KOPT-K1 (cell line): ENCODE data around the gene PDS5B.
"Not testable (repeated sequence)": the region's sequence is repeated elsewhere in the genome, so short reads cannot be mapped to it uniquely, and the experiment has no call there.

ENCODE experiments used
- H3K27ac ChIP-seq: fragments of 200-600 bp; sonication (generic); 2 replicates; pipeline ENCODE4 v1.5.1; 2016; ENCODE audit warnings: antibody characterized with exemption, mild to moderate bottlenecking, low read depth, low read length; ENCODE audit not compliant: poor library complexity, severe bottlenecking
- H3K36me3 ChIP-seq: fragments of 200-600 bp; sonication (generic); 2 replicates; pipeline ENCODE4 v1.5.1; 2017; ENCODE audit warnings: antibody characterized with exemption, mild to moderate bottlenecking, low read length, moderate library complexity; ENCODE audit not compliant: insufficient read depth
- H3K9me3 ChIP-seq: fragments of 200-600 bp; sonication (generic); 2 replicates; pipeline ENCODE4 v1.5.1; 2017; ENCODE audit warnings: antibody characterized with exemption, low read length, mild to moderate bottlenecking; ENCODE audit not compliant: insufficient read depth, poor library complexity, severe bottlenecking

The PDS5B gene

DNA sequence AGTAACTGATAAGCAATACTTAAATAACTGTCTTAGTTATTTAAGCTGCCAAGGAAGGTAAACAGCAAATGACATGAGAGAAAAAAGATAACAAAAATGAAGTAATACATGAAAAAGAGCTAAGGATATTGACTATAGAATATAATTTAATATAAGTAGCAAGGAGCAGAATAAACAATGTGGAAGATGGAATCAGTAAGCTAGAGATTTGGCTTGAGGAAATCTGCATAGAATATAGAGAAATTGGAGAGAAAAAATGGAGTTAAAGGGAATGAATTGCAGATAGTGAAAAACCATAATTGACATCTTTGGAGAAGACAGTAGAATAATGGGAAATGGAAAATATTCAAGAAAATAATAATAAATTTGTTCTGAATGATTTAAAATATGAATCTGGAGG is 127.1 kb downstream of the PDS5B start:
- Histone ChIP-seq H3K9me3 (peaks cover 61% of the 10 kb centered on the region), H3K36me3 (peaks cover 79% of the 10 kb centered on the region), H3K27ac (no peak overlapping the region)

DNA sequence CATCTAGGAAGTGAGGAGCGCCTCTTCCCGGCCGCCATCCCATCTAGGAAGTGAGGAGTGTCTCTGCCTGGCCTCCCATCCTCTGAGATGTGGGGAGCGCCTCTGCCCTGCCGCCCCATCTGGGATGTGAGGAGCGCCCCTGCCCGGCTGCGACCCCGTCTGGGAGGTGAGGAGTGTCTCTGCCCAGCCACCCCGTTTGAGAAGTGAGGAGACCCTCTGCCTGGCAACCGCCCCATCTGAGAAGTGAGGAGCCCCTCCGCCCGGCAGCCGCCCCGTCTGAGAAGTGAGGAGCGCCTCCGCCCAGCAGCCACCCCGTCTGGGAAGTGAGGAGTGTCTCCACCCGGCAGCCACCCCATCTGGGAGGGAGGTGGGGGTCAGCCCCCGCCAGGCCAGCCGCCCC is 129.9 kb downstream of the PDS5B start:
- Histone ChIP-seq H3K36me3 (peaks cover 73% of the 10 kb centered on the region), H3K9me3 (peaks cover 75% of the 10 kb centered on the region)
- H3K27ac ChIP-seq, result not testable (repeated sequence)

DNA sequence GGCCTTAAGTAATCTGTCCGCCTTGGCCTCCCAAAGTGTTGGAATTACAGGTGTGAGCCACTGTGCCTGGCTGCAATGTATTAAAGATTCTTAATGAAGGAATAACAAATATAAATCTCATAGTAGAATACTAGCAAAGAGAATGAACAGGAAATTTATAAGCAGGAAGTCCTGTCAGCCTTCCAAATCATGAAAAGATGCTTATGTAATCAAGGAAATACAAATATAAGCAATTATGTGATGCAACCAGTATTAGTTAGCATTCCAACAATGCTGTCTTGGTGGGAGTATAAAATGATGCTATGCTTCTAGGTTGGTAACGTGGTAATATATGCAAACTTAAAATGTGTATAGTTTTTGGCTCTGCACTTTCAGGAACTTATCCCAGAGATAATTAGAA is 133.8 kb downstream of the PDS5B start:
- H3K27ac ChIP-seq, result no peak overlapping the region
- peaks cover 56% of the 10 kb centered on the region for H3K36me3 ChIP-seq
- H3K9me3 ChIP-seq, result peaks cover 44% of the 10 kb centered on the region

DNA sequence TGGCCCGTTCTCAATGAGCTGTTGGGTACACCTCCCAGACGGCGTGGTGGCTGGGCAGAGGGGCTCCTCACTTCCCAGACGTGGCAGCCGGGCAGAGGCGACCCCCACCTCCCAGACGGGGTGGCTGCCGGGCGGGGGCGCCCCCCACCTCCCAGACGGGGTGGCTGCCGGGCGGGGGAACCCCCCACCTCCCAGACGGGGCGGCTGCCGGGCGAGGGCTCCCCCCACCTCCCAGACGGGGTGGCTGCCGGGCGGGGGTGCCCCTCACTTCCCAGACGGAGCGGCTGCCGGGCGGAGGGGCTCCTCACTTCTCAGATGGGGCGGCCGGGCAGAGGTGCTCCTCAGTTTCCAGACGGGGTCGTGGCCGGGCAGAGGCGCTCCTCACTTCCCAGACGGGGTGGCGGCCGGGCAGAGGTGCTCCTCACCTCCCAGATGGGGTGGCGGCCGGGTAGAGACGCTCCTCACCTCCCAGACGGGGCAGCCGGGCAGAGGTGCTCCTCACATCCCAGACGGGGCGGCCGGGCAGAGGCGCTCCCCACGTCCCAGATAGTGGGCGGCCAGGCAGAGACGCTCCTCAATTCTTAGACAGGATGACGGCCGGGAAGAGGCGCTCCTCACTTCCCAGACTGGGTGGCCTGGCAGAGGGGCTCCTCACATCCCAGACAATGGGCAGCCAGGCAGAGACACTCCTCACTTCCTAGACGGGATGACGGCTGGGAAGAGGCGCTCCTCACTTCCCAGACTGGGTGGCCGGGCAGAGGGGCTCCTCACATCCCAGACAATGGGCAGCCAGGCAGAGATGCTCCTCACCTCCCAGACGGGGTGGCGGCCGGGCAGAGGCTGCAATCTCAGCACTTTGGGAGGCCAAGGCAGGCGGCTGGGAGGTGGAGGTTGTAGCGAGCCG is 135.1 kb downstream of the PDS5B start:
- Histone ChIP-seq H3K36me3 (peaks cover 52% of the 10 kb centered on the region), H3K9me3 (peaks cover 32% of the 10 kb centered on the region)
- H3K27ac ChIP-seq, result not testable (repeated sequence)

DNA sequence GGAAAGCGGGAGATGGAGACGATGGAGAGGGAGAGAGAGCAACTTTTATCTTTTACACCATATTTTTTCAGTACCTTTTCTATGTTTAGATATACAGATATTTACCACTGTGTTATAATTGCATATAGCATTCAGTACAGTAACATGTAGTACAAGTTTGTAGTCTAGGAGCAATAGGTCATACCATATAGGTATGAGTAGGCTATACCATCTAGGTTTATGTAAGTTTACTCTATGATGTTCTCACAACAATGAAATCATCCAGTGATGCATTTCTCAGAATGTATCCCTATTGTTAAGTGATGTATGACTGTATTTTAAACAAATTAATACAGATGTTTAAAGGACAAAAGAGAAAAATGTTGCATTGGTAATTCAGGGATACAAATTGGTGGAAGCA is 136.1 kb downstream of the PDS5B start:
- H3K9me3 ChIP-seq, result peaks cover 32% of the 10 kb centered on the region
- H3K27ac ChIP-seq, result no peak overlapping the region
- peaks cover 51% of the 10 kb centered on the region for H3K36me3 ChIP-seq

DNA sequence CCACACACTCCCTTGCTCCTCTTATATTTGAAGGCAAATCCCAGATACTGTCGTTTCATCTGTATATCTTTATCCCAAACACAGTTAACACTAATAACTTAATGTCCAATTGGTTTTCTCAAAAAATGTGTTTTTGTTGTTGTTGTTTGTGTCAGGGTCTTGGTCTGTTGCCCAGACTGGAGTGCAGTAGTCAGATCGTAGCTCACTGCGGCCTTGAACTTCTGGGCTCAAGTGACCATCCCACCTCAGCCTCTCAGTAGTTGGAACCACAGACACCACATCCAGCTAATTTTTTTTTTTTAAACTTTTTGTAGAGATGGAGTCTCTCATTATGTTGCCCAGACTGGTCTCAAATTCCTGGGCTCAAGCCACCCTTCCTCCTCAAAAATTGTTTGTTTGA is 137.7 kb downstream of the PDS5B start:
- Histone ChIP-seq H3K36me3 (peaks cover 47% of the 10 kb centered on the region), H3K27ac (no peak overlapping the region)

DNA sequence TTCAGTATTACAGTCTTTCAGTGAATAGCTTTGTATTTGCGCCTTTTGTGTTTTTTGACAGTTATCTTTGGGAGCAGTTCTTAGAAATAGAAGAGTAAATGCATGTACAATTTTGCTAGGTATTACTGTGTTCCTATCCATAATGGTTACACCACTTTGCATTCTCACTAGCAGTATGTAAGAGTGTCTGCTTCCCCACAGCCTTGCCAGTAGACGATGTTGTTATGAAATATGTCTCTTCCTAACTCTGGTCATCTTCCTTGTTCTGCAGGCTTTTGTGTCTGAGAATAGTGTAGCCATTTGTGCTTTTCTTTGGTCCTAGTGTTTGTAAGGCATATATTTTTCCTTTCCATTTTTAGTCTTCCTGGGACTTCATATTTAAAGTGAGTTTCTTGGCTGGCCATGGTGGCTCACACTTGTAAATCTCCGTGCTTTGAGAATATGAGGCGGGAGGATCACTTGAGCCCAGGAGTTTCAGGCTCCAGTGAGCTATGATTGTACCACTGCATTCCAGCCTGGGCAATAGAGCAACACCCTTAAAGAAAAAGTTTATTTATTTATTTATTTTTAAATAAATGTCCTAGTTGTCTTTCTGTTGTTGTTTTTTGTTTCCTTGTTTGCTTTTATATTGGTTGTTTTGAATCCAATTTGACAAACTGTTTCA is 140.3 kb downstream of the PDS5B start:
- H3K36me3 ChIP-seq, result peaks cover 34% of the 10 kb centered on the region

More for the DNA sequence above, 137.7 kb downstream of the PDS5B start:
- H3K9me3 ChIP-seq, result peaks cover 25% of the 10 kb centered on the region

DNA sequence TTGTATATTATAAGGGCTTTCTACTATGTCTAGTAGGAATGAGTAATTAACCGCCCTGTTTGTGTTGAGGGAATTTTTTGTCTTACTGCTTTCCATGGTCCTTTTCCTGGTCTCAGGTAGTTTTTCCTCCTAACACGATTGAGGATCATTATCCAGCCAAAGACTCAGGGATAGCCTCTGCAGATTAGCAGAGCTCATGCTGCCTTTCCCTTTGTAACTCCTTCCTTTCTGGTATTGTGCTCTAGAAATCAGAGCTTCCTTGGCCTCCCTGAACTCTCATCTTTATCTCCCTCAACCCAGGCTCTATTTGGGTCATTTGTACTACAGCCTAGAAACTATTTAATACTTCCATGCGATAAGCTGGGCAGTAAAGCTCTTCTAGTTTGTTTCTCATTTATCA is 142.1 kb downstream of the PDS5B start:
- Histone ChIP-seq H3K27ac (no peak overlapping the region), H3K9me3 (no peaks in the 10 kb centered on the region), H3K36me3 (peaks cover 26% of the 10 kb centered on the region)

More for the DNA sequence above, 140.3 kb downstream of the PDS5B start:
- Histone ChIP-seq H3K9me3 (peaks cover 3% of the 10 kb centered on the region), H3K27ac (no peak overlapping the region)

DNA sequence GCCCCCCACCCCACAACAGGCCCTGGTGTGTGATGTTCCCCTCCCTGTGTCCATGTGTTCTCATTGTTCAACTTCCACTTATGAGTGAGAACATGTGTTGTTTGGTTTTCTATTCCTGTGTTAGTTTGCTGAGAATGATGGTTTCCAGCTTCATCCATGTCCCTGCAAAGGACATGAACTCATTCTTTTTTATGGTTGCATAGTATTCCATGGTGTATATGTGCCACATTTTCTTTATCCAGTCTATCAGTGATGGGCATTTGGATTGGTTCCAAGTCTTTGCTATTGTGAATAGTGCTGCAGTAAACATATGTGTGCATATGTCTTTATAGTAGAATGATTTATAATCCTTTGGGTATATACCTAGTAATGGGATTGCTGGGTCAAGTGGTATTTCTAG is 142.8 kb downstream of the PDS5B start:
- H3K27ac ChIP-seq, H3K9me3 ChIP-seq: not testable (repeated sequence)
- peaks cover 25% of the 10 kb centered on the region for H3K36me3 ChIP-seq

DNA sequence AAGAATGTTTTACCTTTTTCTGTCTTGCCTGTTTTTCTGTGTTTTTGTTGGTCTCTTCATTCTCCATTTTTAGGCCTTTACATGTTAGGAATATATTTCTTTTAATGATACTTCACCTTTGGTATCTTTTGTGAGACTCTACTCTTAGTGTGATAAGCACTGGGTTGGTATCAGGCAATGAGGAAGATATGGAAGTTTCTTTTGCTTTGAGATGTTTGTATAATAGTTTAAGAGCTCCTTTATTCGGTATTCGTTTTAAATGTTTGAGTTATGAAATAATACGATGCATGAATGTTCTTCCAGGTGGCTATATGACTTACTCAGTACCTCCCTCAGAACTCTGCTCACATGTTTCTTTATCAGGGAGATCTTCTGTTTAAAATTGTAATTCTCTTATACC is 144.8 kb downstream of the PDS5B start:
- H3K36me3 ChIP-seq, result peaks cover 13% of the 10 kb centered on the region
- H3K27ac ChIP-seq, result peak overlapping the region; percentile 20
- H3K9me3 ChIP-seq, result no peaks in the 10 kb centered on the region

DNA sequence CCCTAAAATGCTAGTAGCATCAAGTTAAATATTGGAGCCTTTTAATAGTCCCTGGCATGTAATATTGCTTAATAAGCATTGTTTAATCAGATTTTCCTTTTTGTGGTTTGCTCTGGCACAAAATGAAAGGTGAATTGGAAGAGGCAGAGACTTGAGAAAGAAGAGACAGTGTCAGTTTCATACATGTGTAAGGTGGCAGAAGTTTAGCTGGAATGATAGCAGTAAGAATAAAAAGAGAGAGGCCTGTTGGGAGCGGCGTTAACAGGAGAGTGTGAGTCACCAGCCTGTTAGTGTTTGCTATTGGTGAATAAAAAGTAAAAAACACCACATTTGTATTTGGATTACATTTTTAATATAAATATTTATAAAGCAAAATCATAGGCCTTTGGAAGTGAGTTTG is 145.3 kb downstream of the PDS5B start:
- Histone ChIP-seq H3K9me3 (no peaks in the 10 kb centered on the region), H3K27ac (peak overlapping the region; percentile 20), H3K36me3 (peaks cover 13% of the 10 kb centered on the region)

DNA sequence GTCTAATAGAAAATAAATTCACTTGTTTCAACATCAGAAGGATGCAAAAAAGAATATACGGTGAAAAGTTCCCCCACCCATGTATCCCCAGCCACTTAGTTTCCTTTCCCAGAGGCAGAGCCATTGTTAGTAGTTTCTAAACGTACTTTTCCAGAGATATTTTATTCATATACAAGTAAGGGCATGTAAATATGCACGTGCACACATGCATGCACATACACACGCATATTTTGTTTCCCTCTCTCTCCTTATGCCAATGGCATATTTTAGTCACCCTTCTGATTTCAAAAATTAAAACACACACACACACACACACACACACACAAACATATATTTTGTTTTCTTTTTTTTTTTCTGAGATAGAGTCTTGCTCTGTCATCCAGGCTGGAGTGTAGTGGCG is 147.4 kb downstream of the PDS5B start:
- peaks cover 11% of the 10 kb centered on the region for H3K36me3 ChIP-seq
- H3K9me3 ChIP-seq, result no peaks in the 10 kb centered on the region
- no peak overlapping the region for H3K27ac ChIP-seq

DNA sequence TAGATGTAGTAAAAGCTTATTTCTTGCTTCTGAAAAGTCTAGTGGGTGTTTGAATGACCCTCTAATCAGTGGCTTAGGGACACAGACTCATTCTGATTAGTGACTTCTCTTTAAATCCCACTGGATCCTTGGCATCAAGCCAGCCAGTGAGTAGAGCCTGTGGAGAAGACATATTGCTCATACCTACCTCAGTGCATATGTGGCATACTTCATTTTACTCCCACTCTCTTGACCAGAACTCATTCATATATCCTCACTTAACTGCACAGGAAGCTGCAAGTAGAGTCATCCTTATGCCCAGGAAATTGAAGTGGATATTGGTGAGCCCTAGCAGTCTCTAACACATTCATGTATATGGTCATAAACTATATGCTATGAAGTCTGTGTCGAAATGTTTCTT is 148.3 kb downstream of the PDS5B start:
- peaks cover 14% of the 10 kb centered on the region for H3K36me3 ChIP-seq
- no peaks in the 10 kb centered on the region for H3K9me3 ChIP-seq
- H3K27ac ChIP-seq, result no peak overlapping the region

DNA sequence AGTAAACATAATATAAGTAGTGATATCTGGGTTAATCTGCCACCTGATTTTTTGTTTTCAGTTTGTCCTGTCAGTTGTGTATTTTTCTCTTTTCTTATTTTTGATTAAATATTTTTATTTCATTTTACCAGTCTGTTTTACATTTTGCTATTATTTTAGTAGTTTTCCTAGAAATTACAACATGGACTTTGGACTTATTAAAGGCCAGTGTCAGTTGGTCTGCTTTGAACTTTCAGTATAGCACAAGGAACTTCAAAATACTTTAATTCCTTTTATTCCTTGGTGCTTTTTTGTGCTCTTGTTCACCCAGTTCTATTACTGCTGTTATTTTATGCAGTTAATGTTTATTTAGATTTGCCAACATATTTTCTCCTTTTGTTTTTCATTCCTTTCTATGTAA is 149.6 kb downstream of the PDS5B start:
- H3K36me3 ChIP-seq, result peaks cover 23% of the 10 kb centered on the region
- peak overlapping the region; percentile 79 for H3K27ac ChIP-seq
- H3K9me3 ChIP-seq, result no peaks in the 10 kb centered on the region

DNA sequence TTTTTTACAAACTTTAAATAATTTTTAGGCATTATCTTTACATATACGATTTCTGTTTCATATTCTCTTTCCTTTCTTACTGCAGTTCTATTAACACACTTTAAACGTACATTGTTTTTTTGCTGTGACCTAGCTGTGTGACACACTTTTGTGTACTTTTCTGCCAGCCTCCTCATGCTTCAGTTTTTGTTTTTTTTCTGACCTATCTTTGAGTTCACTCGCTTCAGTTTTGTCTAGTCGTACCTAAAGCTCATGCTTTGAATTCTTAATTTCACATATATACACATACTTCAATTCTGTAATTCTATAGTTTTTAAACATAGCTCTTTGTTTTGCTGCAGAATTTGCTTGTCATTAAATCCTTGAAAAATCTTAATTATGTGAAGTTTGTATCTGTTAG is 150.4 kb downstream of the PDS5B start:
- H3K27ac ChIP-seq, result peak overlapping the region; percentile 79
- no peaks in the 10 kb centered on the region for H3K9me3 ChIP-seq
- peaks cover 30% of the 10 kb centered on the region for H3K36me3 ChIP-seq
